Esophagus squamous epithelium (tissue), 4 donors: Measurements from ENCODE around the gene ZNF415.

Experiments used
- CTCF ChIP-seq, 6 experiments: fragments of 450-650 bp in 4 of 6; fragments of 200-600 bp in 2 of 6; sonication (generic) in 2 of 6; IDR thresholded peaks; one replicate each; pipeline ENCODE4 v1.5.1; 2016 to 2019; ENCODE audit warnings: antibody characterized with exemption in 6 of 6, mild to moderate bottlenecking in 4 of 6, moderate library complexity in 4 of 6
- POLR2A ChIP-seq, 4 donors: fragments of 450-650 bp; IDR thresholded peaks; one replicate each; pipeline ENCODE4 v1.6.1; 2017; ENCODE audit warnings: antibody characterized with exemption in 4 of 4, mild to moderate bottlenecking in 4 of 4, moderate library complexity in 3 of 4

GRCh38 chr19:53103234-53104203, 29.2 kb downstream of the ZNF415 start, which contains the start of gene ZNF160:
- TF ChIP-seq POLR2A (IDR thresholded peaks at IDR 0.05) (peak in 3 of 4 donors; percentile 50 to 86 (median 77)), CTCF (IDR thresholded peaks at IDR 0.05) (no peak)
